SK-MEL-5 (cell line): ENCODE measurements around the gene SHOC2. TPM values are rescaled to one million over a fixed set of nuclear protein-coding genes. Genes with fewer than 3 reads are reported as not detected.

ENCODE experiments used
- DNase-seq: peaks from one replicate; pipeline ENCODE4 v3.0.0-alpha.2; 2016; ENCODE audit warnings: low read depth, low spot score
- in situ Hi-C: cut with HindIII; loops from 2 replicates; pipeline ENCODE4 v1.10.0; 2016; ENCODE audit warnings: low sequenced_read_pairs, high pct_unique_total_duplicates, low pct_unique_long_range_greater_than_20kb
- total RNA-seq: library from RNA; depleted of rRNA; stranded (reverse); fragments of >200 nt; shearing (Covaris generic); gene quantifications from 2 replicates; pipeline ENCODE4 v1.2.3, GENCODE V29; 2014

SHOC2 gene
- total RNA-seq, 1 experiment from 2014 or later: 17.5 TPM

DNA sequence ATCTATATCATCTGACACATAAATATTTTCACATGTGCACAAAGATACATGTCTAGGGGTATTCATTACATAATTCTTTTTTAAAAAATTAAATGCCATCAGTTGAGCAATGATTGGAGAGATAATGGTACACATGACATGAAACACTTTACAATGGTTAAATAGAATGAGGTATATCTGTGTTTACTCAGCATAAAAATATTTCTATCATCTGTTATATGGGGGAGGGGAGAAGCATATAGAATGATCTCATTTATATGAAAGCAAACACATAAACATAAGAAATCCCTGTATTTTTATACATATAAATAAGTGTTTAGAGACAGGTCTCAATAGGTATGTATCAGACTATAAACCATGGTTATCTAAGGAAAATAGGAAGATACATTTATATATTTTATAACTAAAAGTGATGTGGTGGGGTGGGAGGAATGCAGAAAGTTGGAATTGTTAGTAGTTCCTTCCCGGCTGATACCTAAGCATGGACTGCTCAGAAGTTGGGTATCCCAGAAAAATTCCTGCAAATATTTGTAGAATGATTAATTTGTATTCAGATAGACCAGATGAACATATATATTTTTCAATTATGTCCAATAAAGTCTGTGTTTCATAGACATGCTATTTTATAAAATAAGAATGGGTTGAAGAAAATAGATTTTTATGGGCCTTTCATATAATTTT lies 75.1 kb downstream of the SHOC2 start:
- in situ Hi-C loops: no loop called here
- no peak for DNase-seq

DNA sequence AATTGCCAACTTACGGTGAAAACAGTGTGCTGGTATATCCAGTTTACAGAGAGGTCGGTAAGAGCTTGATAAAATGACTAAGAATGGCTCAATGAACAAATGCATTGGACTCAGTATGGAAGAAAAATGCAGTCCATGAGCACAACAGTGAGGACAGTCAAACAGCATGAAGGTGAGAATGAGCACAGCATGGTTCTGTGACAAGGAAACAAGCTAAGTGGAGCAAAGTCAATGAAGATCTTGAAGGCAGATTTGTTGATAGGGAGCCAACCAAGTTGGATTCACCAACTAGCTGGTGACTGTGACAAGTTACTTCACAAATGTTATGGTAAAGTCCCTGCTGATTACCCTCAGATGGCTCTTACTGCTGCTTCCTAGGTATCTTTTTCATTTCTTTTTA lies 75.9 kb downstream of the SHOC2 start:
- no peak for DNase-seq
- in situ Hi-C loops: no loop called here

DNA sequence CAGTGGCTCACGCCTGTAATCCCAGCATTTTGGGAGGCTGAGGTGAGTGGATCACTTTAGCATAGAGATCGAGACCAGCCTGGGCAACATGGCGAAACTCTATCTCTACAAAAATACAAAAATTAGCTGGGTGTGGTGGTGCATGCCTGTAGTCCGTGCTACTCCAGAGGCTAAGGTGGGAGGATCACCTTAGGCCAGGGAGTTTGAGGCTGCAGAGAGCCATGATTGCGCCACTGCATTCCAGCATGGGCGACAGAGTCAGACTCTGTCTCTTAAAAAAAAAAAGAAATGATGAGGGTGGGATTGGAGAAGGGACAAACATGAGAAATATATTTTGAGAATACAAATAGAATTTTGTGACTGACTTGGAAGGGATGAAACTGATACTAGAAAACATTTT lies 76.9 kb downstream of the SHOC2 start:
- DNase-seq: no peak
- in situ Hi-C loops: no loop called here

- no peak for DNase-seq
- in situ Hi-C loops: no loop called here
These were observed 84.6 kb downstream of the SHOC2 start for GRCh38 chr10:111004016-111004415.

GRCh38 chr10:111007486-111007885 lies 88.1 kb downstream of the SHOC2 start:
- DNase-seq: no peak
- in situ Hi-C loops: no loop called here

DNA sequence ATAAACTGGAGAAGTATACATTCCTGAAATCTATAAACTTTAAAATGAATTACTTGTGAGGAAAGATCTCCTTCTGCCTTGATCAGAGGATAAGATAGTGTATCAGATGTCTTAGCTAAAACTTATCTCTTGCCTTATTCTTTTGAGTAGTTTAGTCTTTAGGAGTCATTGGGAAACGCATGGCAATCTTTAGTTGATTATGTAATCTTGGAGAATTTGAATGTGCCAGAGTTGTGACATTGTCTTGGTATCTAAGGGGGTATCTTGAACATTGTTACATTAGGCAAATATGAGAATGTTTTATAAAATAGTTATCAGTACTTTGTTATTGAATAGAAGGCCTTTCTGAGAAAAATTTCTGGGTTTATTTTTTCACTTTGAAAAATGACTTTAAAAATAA lies 95.8 kb downstream of the SHOC2 start:
- in situ Hi-C loops: no loop called here
- DNase-seq: no peak

DNA sequence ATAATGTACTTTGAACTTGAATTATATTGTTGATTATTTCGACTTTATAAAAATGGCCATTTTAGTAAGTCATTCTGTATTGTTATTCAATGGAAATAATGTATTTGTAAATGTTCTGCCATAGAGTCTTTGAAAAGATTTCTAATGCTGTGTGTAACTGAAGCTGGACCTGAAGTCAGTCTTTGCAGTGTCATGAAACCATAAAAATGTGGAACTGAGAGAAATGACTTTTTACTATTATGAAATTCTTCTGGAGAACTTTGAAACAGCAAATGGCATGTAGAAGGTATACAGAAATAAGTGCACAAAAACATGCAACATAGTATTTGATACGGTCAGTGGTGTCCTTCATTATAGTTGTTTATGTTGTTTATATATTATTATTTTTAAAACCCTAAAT lies 97.7 kb downstream of the SHOC2 start:
- in situ Hi-C loops: no loop called here
- DNase-seq: no peak

GRCh38 chr10:111018021-111018420 lies 98.6 kb downstream of the SHOC2 start:
- no peak for DNase-seq
- in situ Hi-C loops: no loop called here

DNA sequence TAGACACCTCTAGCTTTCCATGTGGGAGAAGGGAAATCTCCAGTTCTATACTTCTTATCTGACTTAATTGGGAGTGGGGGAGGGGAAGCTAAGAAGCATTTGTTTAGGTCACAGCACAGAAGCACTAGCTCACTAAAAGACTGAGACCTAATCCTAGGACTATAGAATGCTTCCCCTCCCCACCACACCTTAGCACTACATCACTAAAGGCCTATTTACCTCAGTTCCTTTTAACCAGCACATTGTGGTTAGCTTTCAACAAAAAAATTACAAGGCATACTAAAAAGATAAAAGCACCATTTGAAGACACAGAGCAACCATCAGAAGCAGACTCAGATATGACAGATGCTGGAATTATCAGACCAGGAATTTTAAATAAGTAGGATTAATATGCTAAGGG lies 103.7 kb downstream of the SHOC2 start:
- in situ Hi-C loops: no loop called here
- no peak for DNase-seq

DNA sequence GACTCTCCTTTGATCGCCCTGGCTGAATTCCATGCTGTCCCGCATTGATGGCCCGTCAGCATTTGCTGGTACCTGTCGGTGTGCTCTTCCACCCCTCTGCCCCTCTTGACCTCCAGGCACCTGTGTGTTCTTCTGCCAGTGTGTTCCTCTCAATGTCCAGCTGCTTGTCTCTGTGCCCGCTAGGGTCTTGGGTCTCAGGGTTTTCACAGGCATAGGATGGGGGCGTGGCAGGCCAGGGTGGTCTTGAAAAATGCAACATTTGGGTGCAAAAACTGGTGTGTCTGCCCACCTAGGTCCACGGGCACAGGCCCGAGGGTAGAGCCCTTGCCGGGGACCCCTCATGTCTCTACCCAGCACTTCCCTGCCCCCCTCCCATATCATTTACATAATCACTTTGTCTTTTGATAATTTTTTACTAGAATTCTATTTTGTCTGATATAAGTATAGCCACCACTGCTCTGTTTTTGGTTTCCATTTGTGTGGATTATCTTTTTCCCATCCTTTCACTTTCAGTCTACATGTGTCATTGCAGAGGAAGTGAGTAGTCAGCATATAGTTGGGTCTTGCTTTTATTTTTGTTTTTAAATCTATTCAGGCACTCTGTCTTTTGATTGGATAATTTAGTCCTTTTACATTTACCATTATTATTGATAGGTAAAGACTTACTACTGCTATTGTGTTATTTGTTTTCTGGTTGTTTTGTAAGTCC lies 110.8 kb downstream of the SHOC2 start:
- in situ Hi-C loops: no loop called here
- no peak for DNase-seq

- no peak for DNase-seq
These were observed 115.3 kb downstream of the SHOC2 start for GRCh38 chr10:111034598-111035310.

DNA sequence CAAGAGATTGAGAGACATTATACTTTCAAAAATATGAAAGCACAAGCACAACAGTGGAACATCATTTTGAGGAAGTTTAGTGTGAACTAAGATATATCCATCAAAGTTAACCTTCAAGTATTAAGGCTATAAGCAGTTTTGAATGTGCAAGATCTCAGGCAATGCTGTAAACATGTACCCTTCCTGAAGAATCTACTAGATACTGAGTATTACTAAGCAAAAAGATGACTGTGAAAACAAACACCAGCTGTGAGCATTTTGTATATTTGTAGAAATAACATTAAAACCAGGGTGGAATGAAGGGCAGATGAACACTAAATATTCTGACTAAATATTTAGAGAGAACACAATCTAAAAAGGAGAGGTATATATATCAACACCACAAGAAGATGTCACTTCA lies 116.1 kb downstream of the SHOC2 start:
- in situ Hi-C loops: no loop called here
- DNase-seq: no peak

More at GRCh38 chr10:111034598-111035310, 115.3 kb downstream of the SHOC2 start:
- in situ Hi-C loops: no loop called here

- in situ Hi-C loops: no loop called here
- no peak for DNase-seq
These were observed 118.5 kb downstream of the SHOC2 start for GRCh38 chr10:111037858-111038257.

GRCh38 chr10:111039522-111039921 lies 120.1 kb downstream of the SHOC2 start:
- DNase-seq: no peak
- in situ Hi-C loops: no loop called here

- no peak for DNase-seq
- in situ Hi-C loops: no loop called here
These were observed 137.6 kb downstream of the SHOC2 start for GRCh38 chr10:111057006-111057405.
